WTC11 (cell line): ENCODE measurements around the gene RABL6. TPM values are rescaled to one million over a fixed set of nuclear protein-coding genes. Genes with fewer than 3 reads are reported as not detected.
A peak's percentile ranks its signal among the peaks of the same experiment; 100 is the strongest.

Experiments used
- ATAC-seq: fragments of 200-7000 bp; cut with Tn5 transposase; 2 replicates; pipeline ENCODE4 v1.10.0; 2021; ENCODE audit warnings: mild to moderate bottlenecking, moderate library complexity
- CTCF ChIA-PET: fragments of 300-600 bp; sonication (Branson Sonifier 250); formaldehyde crosslinking; loops from one replicate; lab custom pipeline; 2021; ENCODE audit warnings: antibody characterized with exemption; lab: Charles Lee
- POLR2A ChIA-PET: fragments of 350-600 bp; sonication (Branson Sonifier 250); formaldehyde crosslinking; loops from one replicate; lab custom pipeline; 2021; ENCODE audit warnings: antibody characterized with exemption; lab: Charles Lee
- DNase-seq: peaks from one replicate; pipeline ENCODE4 v3.0.0; 2021; ENCODE audit warnings: low spot score
- H3K27ac Mint-ChIP-seq: 2 replicates; pipeline ENCODE4 v1.8.0; 2021; ENCODE audit warnings: mixed read lengths
- H3K27me3 Mint-ChIP-seq: 2 replicates; pipeline ENCODE4 v1.8.0; 2021; ENCODE audit warnings: low read depth, mild to moderate bottlenecking, moderate library complexity, mixed read lengths
- H3K36me3 Mint-ChIP-seq: 2 replicates; pipeline ENCODE4 v1.8.0; 2021; ENCODE audit warnings: mixed read lengths
- H3K4me1 Mint-ChIP-seq: 2 replicates; pipeline ENCODE4 v1.8.0; 2022; ENCODE audit warnings: mixed read lengths
- H3K4me3 Mint-ChIP-seq: 2 replicates; pipeline ENCODE4 v1.8.0; 2021; ENCODE audit warnings: mild to moderate bottlenecking, moderate library complexity, mixed read lengths
- H3K9me3 Mint-ChIP-seq: 2 replicates; pipeline ENCODE4 v1.8.0; 2021; ENCODE audit warnings: mixed read lengths
- AR ChIP-seq: fragments of 250-450 bp; sonication (Bioruptor Pico); IDR thresholded peaks from 2 replicates; pipeline ENCODE4 v1.9.0; 2021; ENCODE audit warnings: mild to moderate bottlenecking
- CREB1 ChIP-seq: sonication (generic); formaldehyde crosslinking; IDR thresholded peaks from 2 replicates; pipeline ENCODE4 v1.8.0; 2023; ENCODE audit warnings: mild to moderate bottlenecking, missing genetic modification reagents
- CTCF ChIP-seq: fragments of 200-600 bp; IDR thresholded peaks from 2 replicates; pipeline ENCODE4 v1.8.0; 2022; ENCODE audit warnings: antibody characterized with exemption
- ELF4 ChIP-seq: sonication (generic); formaldehyde crosslinking; IDR thresholded peaks from 2 replicates; pipeline ENCODE4 v1.8.1; 2022; ENCODE audit warnings: low read depth, mild to moderate bottlenecking, moderate library complexity, missing genetic modification reagents
- EMX1 ChIP-seq: fragments of 250-450 bp; sonication (Bioruptor Pico); IDR thresholded peaks from 2 replicates; pipeline ENCODE4 v1.8.0; 2021; ENCODE audit warnings: mild to moderate bottlenecking
- ERG ChIP-seq: fragments of 250-450 bp; sonication (Bioruptor Pico); IDR thresholded peaks from 2 replicates; pipeline ENCODE4 v1.8.0; 2021; ENCODE audit warnings: mild to moderate bottlenecking
- ETV6 ChIP-seq: sonication (generic); formaldehyde crosslinking; IDR thresholded peaks from 2 replicates; pipeline ENCODE4 v1.8.1; 2022; ENCODE audit warnings: mild to moderate bottlenecking, missing genetic modification reagents
- IRF1 ChIP-seq: sonication (generic); formaldehyde crosslinking; IDR thresholded peaks from 2 replicates; pipeline ENCODE4 v1.8.0; 2023; ENCODE audit warnings: missing genetic modification reagents
- KAT7 ChIP-seq: sonication (generic); formaldehyde crosslinking; IDR thresholded peaks from 2 replicates; pipeline ENCODE4 v1.8.1; 2023; ENCODE audit warnings: missing genetic modification reagents, mild to moderate bottlenecking, borderline replicate concordance
- MAX ChIP-seq: sonication (generic); formaldehyde crosslinking; IDR thresholded peaks from 2 replicates; pipeline ENCODE4 v1.8.0; 2022; ENCODE audit warnings: mild to moderate bottlenecking, missing genetic modification reagents
- MLX ChIP-seq: sonication (generic); formaldehyde crosslinking; IDR thresholded peaks from 2 replicates; pipeline ENCODE4 v1.8.1; 2023; ENCODE audit warnings: mild to moderate bottlenecking, missing genetic modification reagents, moderate library complexity
- MYBL2 ChIP-seq: sonication (generic); formaldehyde crosslinking; IDR thresholded peaks from 2 replicates; pipeline ENCODE4 v1.8.1; 2023; ENCODE audit warnings: mild to moderate bottlenecking, moderate library complexity, missing genetic modification reagents
- NR1H2 ChIP-seq: sonication (generic); formaldehyde crosslinking; IDR thresholded peaks from 2 replicates; pipeline ENCODE4 v1.9.0; 2021; ENCODE audit warnings: mild to moderate bottlenecking, moderate library complexity, missing genetic modification reagents
- PRRX2 ChIP-seq: fragments of 250-450 bp; sonication (Bioruptor Pico); IDR thresholded peaks from 2 replicates; pipeline ENCODE4 v1.8.0; 2021; ENCODE audit warnings: mild to moderate bottlenecking
- USF2 ChIP-seq: sonication (generic); formaldehyde crosslinking; IDR thresholded peaks from 2 replicates; pipeline ENCODE4 v1.8.1; 2023; ENCODE audit warnings: mild to moderate bottlenecking, missing genetic modification reagents, moderate library complexity
- total RNA-seq: library from RNA; stranded (reverse); gene quantifications from 3 replicates; pipeline ENCODE4 v1.2.3, GENCODE V29; 2021

RABL6 gene
- total RNA-seq, 1 experiment from 2014 or later, result 171 TPM

- ChIA-PET CTCF (interaction anchor here (1.1 to 5.8 kb wide), 8 partner anchors 12 to 212 kb away, joined by 3 to 64 read pairs (median 8); partner anchors contain the start of genes AJM1, RABL6, TMEM141 and TRAF2), POLR2A (interaction anchor here (0.6 to 1.5 kb wide), 4 partner anchors 16 to 54 kb away, joined by 3 to 5 read pairs (median 4); partner anchors contain the start of gene RABL6)
- H3K4me1 Mint-ChIP-seq, result peaks cover 14% of the 10 kb centered on the region
- no peak for TF ChIP-seq MAX (CRISPR knock-in tag)
- no peak for TF ChIP-seq KAT7
- no peak for TF ChIP-seq ERG (CRISPR knock-in tag)
- TF ChIP-seq MYBL2 (CRISPR knock-in tag), result no peak
- H3K27ac Mint-ChIP-seq, result peak overlapping the region; percentile 53; the same call in 1 of the 2 replicates
- ATAC-seq, result no peak
- DNase-seq, result peak; percentile 11
- no peaks in the 10 kb centered on the region for H3K9me3 Mint-ChIP-seq
- peaks cover 2% of the 10 kb centered on the region; the same call in 1 of the 2 replicates for H3K36me3 Mint-ChIP-seq
- no peaks in the 10 kb centered on the region for H3K27me3 Mint-ChIP-seq
- no peak overlapping the region for H3K4me3 Mint-ChIP-seq
Observed at GRCh38 chr9:136823136-136824046, 15.6 kb downstream of the RABL6 start.

- peaks cover 14% of the 10 kb centered on the region for H3K4me1 Mint-ChIP-seq
- H3K9me3 Mint-ChIP-seq, result no peaks in the 10 kb centered on the region
- H3K36me3 Mint-ChIP-seq, result peaks cover 12% of the 10 kb centered on the region
- no peak for TF ChIP-seq MAX (CRISPR knock-in tag)
- TF ChIP-seq, all 79 proteins: peak for 0
- H3K4me3 Mint-ChIP-seq, result no peak overlapping the region
- ChIA-PET POLR2A (no interaction called here), CTCF (interaction anchor here (0.9 to 5.8 kb wide), 6 partner anchors 18 to 222 kb away, joined by 3 to 64 read pairs (median 3); partner anchors contain the start of genes AJM1 and TRAF2)
- ATAC-seq, result no peak
- DNase-seq, result peak; percentile 7
- no peak overlapping the region for H3K27ac Mint-ChIP-seq
- no peaks in the 10 kb centered on the region for H3K27me3 Mint-ChIP-seq
Observed at GRCh38 chr9:136824496-136825225, 16.9 kb downstream of the RABL6 start.

- Mint-ChIP-seq H3K4me3 (no peak overlapping the region), H3K27me3 (no peaks in the 10 kb centered on the region), H3K36me3 (peaks cover 13% of the 10 kb centered on the region), H3K27ac (no peak overlapping the region), H3K9me3 (no peaks in the 10 kb centered on the region), H3K4me1 (peaks cover 12% of the 10 kb centered on the region)
- DNase-seq (peak; percentile 23), ATAC-seq (no peak)
- ChIA-PET CTCF (interaction anchor here (0.9 to 1.6 kb wide), 4 partner anchors 22 to 221 kb away, joined by 3 read pairs; no protein-coding TSS in a partner anchor), POLR2A (no interaction called here)
- no peak for TF ChIP-seq EMX1
- no peak for TF ChIP-seq CTCF
- no peak for TF ChIP-seq KAT7
- TF ChIP-seq USF2 (CRISPR knock-in tag), result no peak
- TF ChIP-seq MLX (CRISPR knock-in tag), result no peak
- no peak for TF ChIP-seq ETV6
- TF ChIP-seq NR1H2 (CRISPR knock-in tag), result no peak
- TF ChIP-seq AR (CRISPR knock-in tag), result no peak
- TF ChIP-seq CREB1 (CRISPR knock-in tag), result no peak
- TF ChIP-seq ELF4, result no peak
- TF ChIP-seq PRRX2 (CRISPR knock-in tag), result no peak
- TF ChIP-seq IRF1, result no peak
Observed at GRCh38 chr9:136825295-136826187, 17.8 kb downstream of the RABL6 start.
